Measurements from ENCODE around the gene CSK.
"Not testable (repeated sequence)": the region's sequence is repeated elsewhere in the genome, so short reads cannot be mapped to it uniquely, and the experiment has no call there.

- TF ChIP-seq CTCF (IDR thresholded peaks at IDR 0.05; ENCODE audit: poor library complexity); EZH2phosphoT487 (IDR thresholded peaks at IDR 0.05; ENCODE audit: low read depth, severe bottlenecking, unreplicated experiment); EZH2 (IDR thresholded peaks at IDR 0.05; ENCODE audit: borderline replicate concordance): not testable (repeated sequence)
Observed at GRCh38 chr15:74738239-74738638, 43.6 kb upstream of the CSK start.

Measured in hepatocyte (in vitro differentiated cells).